ENCODE results near the gene FYCO1. TPM values are rescaled to one million over a fixed set of nuclear protein-coding genes. Genes with fewer than 3 reads are reported as not detected.
"Not testable (repeated sequence)": the region's sequence is repeated elsewhere in the genome, so short reads cannot be mapped to it uniquely, and the experiment has no call there.

FYCO1 gene
- 10 to 100 TPM; 22.9 to 40.1 (median 34.3) TPM for total RNA-seq
- polyA plus RNA-seq = 1 to 10 TPM; 5.2 to 7.9 (median 5.7) TPM
- long read RNA-seq, donor 1, partial matches to known transcripts = 9 of 9 reads
- long read RNA-seq, donor 1, other reads (novel, unspliced or antisense) = 0 of 9 reads
- long read RNA-seq, donor 2 = 0 reads

DNA sequence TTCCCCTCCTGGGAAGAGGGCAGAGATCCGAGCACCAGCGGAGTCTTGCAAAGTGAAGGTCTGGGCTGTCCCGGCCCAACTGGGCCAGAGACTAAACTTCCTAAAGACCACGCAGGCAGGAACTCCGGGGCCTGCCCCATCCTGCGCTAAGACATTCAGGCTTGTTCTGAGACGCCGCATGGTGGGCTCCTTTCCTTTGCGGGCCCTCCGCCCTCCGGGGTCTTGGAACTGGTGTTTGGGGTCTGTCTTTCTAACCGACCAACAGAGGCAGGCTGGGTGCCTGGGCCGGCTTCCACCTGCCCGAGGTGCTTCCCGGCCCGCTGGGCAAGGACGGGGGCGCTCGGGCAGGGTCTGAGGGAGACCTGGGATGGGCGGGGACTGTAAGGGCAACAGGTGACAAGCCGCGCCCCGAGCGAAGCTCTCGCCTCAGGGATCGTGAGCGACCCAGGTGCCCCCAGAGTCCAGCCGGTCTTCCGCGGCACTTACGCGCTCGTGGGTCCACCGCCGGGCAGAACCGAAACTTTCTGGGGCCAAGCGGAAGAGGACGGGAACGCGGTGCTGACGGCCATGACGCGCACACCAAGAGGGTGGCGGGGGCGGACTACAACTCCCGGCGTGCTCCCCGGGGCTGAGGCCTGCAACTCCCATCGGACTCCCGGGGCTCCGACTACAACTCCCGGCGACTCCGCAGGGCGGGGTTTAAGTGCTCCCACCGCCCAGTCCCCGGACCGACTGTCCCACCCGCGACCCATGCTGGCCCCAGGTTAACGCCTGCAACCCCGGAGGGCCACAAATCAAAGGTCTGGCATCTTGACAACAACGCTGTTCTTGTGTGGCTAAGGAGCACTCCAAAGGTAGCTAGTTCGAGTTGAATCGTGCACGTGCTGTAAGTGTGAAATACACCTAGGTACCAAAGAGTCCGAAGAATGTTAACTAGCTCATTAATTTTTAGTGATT is at the start of gene FYCO1:
Gene FYCO1 (minus strand): TSS at position 589 of the 957 bp plus-strand sequence. CDS start 10,914 bp downstream, outside the sequence.
- peaks cover 33 to 56% (median 50%) of the 10 kb centered on the region in 6 donors for H3K4me1 ChIP-seq
- no peaks in the 10 kb centered on the region for H3K9me3 ChIP-seq

DNA sequence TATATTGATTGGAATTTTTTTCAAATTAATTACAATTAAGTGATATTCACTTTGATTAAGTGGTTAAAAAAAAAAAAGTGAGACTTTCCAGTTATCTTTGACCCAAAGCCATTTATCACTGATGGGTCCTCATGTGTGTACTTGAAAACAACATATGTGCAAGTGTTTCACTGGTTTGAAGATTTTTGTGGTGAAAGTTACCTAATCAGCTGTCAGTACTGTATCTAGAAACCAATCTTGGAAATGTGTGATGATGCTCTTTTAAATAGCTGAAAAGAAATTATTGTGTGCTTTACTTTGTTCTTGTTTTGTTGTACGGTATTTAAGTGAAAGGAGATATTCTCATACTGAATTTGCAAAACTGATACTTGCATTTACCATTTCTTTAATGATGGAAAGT is 43.3 kb upstream of the FYCO1 start:
- 95 to 100% (median 95%) methylated on average over 1 of the region's 1 CpG for WGBS, 5 donors
- no peaks in the 10 kb centered on the region for H3K27me3 ChIP-seq (replicated peaks in 1 of 7)
- DNase-seq = no peak
- H3K36me3 ChIP-seq = no peaks in the 10 kb centered on the region
- no peaks in the 10 kb centered on the region for H3K4me1 ChIP-seq
- H3K4me3 ChIP-seq = no peak overlapping the region
- intact Hi-C loops (cut with DNase I; ENCODE audit: low total_unique reads) = no loop called here
- H3K27ac ChIP-seq = no peak overlapping the region
- no peak for TF ChIP-seq POLR2AphosphoS5 (IDR thresholded peaks at IDR 0.05)
- no peak for TF ChIP-seq CTCF (IDR thresholded peaks at IDR 0.05 in 8 of 11, conservative IDR thresholded peaks at IDR 0.05 in 3 of 11)
- TF ChIP-seq POLR2A (IDR thresholded peaks at IDR 0.05) = no peak
- no peaks in the 10 kb centered on the region for H3K9me3 ChIP-seq

More for the DNA sequence above, at the start of gene FYCO1:
- Histone ChIP-seq H3K27me3 (replicated peaks in 1 of 7) (no peaks in the 10 kb centered on the region), H3K4me3 (peak within 1 kb of the TSS; percentile 67 to 89 (median 81)), H3K36me3 (no peaks in the 10 kb centered on the region), H3K27ac (peak within 1 kb of the TSS; percentile 88 to 98 (median 95))
- 1 to 5% (median 3%) methylated on average over 22 to 67 of the region's 67 CpGs for WGBS, 5 donors
- TF ChIP-seq POLR2A (IDR thresholded peaks at IDR 0.05) = peak in 2 of 3 donors; percentile 27 to 79
- TF ChIP-seq POLR2AphosphoS5 (IDR thresholded peaks at IDR 0.05) = peak; percentile 96 to 97 (median 97)
- TF ChIP-seq CTCF (IDR thresholded peaks at IDR 0.05 in 8 of 11, conservative IDR thresholded peaks at IDR 0.05 in 3 of 11) = peak in 3 of 11 experiments; percentile 12 to 32 (median 16)
- intact Hi-C loops (cut with DNase I; ENCODE audit: low total_unique reads) = no loop called here
- peak; percentile 99 for DNase-seq

- 82 to 96% (median 88%) methylated on average over 3 of the region's 3 CpGs for WGBS, 5 donors
- H3K36me3 ChIP-seq; H3K4me3 ChIP-seq; H3K27ac ChIP-seq; intact Hi-C loops (cut with DNase I; ENCODE audit: low total_unique reads); H3K4me1 ChIP-seq; H3K27me3 ChIP-seq (replicated peaks in 1 of 7); DNase-seq; H3K9me3 ChIP-seq: not testable (repeated sequence)
Measured at GRCh38 chr3:46038071-46038470, 42.4 kb upstream of the FYCO1 start.

DNA sequence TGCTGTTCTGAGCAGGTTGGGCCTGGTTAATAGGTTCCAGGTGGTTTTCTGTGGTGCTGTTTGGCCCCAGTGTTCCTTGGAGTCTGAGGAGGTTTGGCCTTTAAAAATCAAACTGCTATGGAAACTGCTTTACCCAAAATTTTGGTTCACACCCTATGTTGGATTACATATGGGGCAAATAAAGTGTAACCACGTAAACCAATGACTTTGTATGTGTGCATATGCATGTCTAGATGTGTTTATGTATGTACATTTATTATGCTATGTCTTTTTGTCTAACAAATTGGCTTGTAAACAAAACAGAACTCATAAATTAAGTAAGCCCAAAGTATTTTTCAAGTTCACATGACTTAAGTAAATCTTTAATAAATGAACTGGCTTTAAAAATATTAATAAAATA is 40.6 kb upstream of the FYCO1 start:
- Histone ChIP-seq H3K27me3 (replicated peaks in 1 of 7) (no peaks in the 10 kb centered on the region), H3K36me3 (no peaks in the 10 kb centered on the region), H3K4me3 (no peak overlapping the region), H3K9me3 (peaks cover 0 to 10% (median 8%) of the 10 kb centered on the region in 8 donors), H3K27ac (no peak overlapping the region), H3K4me1 (no peaks in the 10 kb centered on the region)
- 79 to 90% (median 83%) methylated on average over 1 of the region's 1 CpG for WGBS, 5 donors
- TF ChIP-seq CTCF (IDR thresholded peaks at IDR 0.05 in 8 of 11, conservative IDR thresholded peaks at IDR 0.05 in 3 of 11) = no peak
- no peak for TF ChIP-seq POLR2A (IDR thresholded peaks at IDR 0.05)
- no peak for TF ChIP-seq POLR2AphosphoS5 (IDR thresholded peaks at IDR 0.05)
- intact Hi-C loops (cut with DNase I; ENCODE audit: low total_unique reads) = no loop called here
- DNase-seq = no peak
